Measurements from ENCODE around the gene KRTAP19-7.

Gene KRTAP19-7

GRCh38 chr21:30561264-30561895, at the start of gene KRTAP19-7:
Gene KRTAP19-7, minus strand, starts transcription at chr21:30561314. Its CDS starts 25 bp downstream, at chr21:30561289.
- DNase-seq (ENCODE audit: low read depth in 2 of 2) = no peak

GRCh38 chr21:30605968-30606367, 44.9 kb upstream of the KRTAP19-7 start:
- no peak for DNase-seq (ENCODE audit: low read depth in 2 of 2)

- DNase-seq (ENCODE audit: low read depth in 2 of 2) = no peak
These were observed 39.7 kb upstream of the KRTAP19-7 start, which contains the start of gene KRTAP22-1 for GRCh38 chr21:30600787-30601186. Gene KRTAP22-1, plus strand, starts transcription at chr21:30601087.

GRCh38 chr21:30598802-30599201, 37.7 kb upstream of the KRTAP19-7 start, which contains the start of gene KRTAP6-2:
Gene KRTAP6-2, minus strand, starts transcription at chr21:30598902. Its CDS starts 28 bp downstream, at chr21:30598874.
- no peak for DNase-seq (ENCODE audit: low read depth in 2 of 2)

- no peak for DNase-seq (ENCODE audit: low read depth in 2 of 2)
These were observed 31.0 kb upstream of the KRTAP19-7 start, which contains the start of gene KRTAP6-3 for GRCh38 chr21:30592140-30592539. Gene KRTAP6-3, plus strand, starts transcription at chr21:30592440. Its CDS starts 6 bp downstream, at chr21:30592446.

- DNase-seq (ENCODE audit: low read depth in 2 of 2) = no peak
These were observed 29.2 kb upstream of the KRTAP19-7 start, which contains the start of gene KRTAP22-2 for GRCh38 chr21:30590297-30590696. Gene KRTAP22-2, minus strand, starts transcription at chr21:30590397.

- DNase-seq (ENCODE audit: low read depth in 2 of 2) = no peak
These were observed 21.8 kb upstream of the KRTAP19-7 start for GRCh38 chr21:30582870-30583269.

- DNase-seq (ENCODE audit: low read depth in 2 of 2) = no peak
These were observed 19.0 kb upstream of the KRTAP19-7 start for GRCh38 chr21:30580132-30580531.

- DNase-seq (ENCODE audit: low read depth in 2 of 2) = no peak
These were observed 18.2 kb upstream of the KRTAP19-7 start for GRCh38 chr21:30579346-30579745.

GRCh38 chr21:30577766-30578165, 16.7 kb upstream of the KRTAP19-7 start:
- DNase-seq (ENCODE audit: low read depth in 2 of 2) = no peak

- no peak for DNase-seq (ENCODE audit: low read depth in 2 of 2)
These were observed 6.5 kb upstream of the KRTAP19-7 start for GRCh38 chr21:30567617-30568016.

- no peak for DNase-seq (ENCODE audit: low read depth in 2 of 2)
These were observed 2.5 kb upstream of the KRTAP19-7 start for GRCh38 chr21:30563630-30564029.

GRCh38 chr21:30563072-30563471, 2.0 kb upstream of the KRTAP19-7 start:
- DNase-seq (ENCODE audit: low read depth in 2 of 2) = no peak

GRCh38 chr21:30561957-30562356, 843 bp upstream of the KRTAP19-7 start:
- no peak for DNase-seq (ENCODE audit: low read depth in 2 of 2)

- no peak for DNase-seq (ENCODE audit: low read depth in 2 of 2)
These were observed 6.0 kb downstream of the KRTAP19-7 start for GRCh38 chr21:30555095-30555494.

- no peak for DNase-seq (ENCODE audit: low read depth in 2 of 2)
These were observed 8.3 kb downstream of the KRTAP19-7 start for GRCh38 chr21:30552782-30553181.

GRCh38 chr21:30541764-30542163, 19.4 kb downstream of the KRTAP19-7 start, which contains the start of gene KRTAP19-6:
Gene KRTAP19-6, minus strand, starts transcription at chr21:30541864. Its CDS starts 31 bp downstream, at chr21:30541833.
- DNase-seq (ENCODE audit: low read depth in 2 of 2) = no peak

GRCh38 chr21:30518876-30519275, 42.2 kb downstream of the KRTAP19-7 start:
- DNase-seq (ENCODE audit: low read depth in 2 of 2) = no peak

- DNase-seq (ENCODE audit: low read depth in 2 of 2) = no peak
These were observed 45.4 kb downstream of the KRTAP19-7 start for GRCh38 chr21:30515681-30516080.

Measured in stimulated activated CD8-positive, alpha-beta memory T cell treated with anti-CD3 and anti-CD28 coated beads, Interleukin-15, amount 100 ng/mL, for 4 hours (primary cell).